K562 (cell line): ENCODE results near the gene STK32C. TPM values are rescaled to one million over a fixed set of nuclear protein-coding genes. Genes with fewer than 3 reads are reported as not detected.

Experiments used
- CBX8 ChIP-seq: fragments of 200-600 bp; sonication (generic); IDR thresholded peaks from 2 replicates; pipeline ENCODE4 v1.6.1; 2012; ENCODE audit warnings: borderline replicate concordance, mixed run types, low read depth, mild to moderate bottlenecking, moderate library complexity, mixed read lengths, low read length, control low read depth, inconsistent platforms; ENCODE audit not compliant: poor library complexity, severe bottlenecking; ENCODE audit errors: extremely low read depth
- CEBPZ ChIP-seq: fragments of 150-350 bp; IDR thresholded peaks from 2 replicates; pipeline ENCODE4 v1.6.1; 2014; ENCODE audit warnings: low read depth, mild to moderate bottlenecking, low read length, borderline replicate concordance
- ERF ChIP-seq: fragments of 450-650 bp; formaldehyde crosslinking; IDR thresholded peaks from 2 replicates; pipeline ENCODE4 v1.4.0; 2020; ENCODE audit warnings: mild to moderate bottlenecking, mixed read lengths
- FOXO4 ChIP-seq: fragments of 450-650 bp; formaldehyde crosslinking; IDR thresholded peaks from 2 replicates; pipeline ENCODE4 v1.4.0; 2020; ENCODE audit warnings: mild to moderate bottlenecking, moderate library complexity
- GTF3C2 ChIP-seq: IDR thresholded peaks from 3 replicates; pipeline ENCODE4 v1.6.1; 2011; ENCODE audit warnings: borderline replicate concordance, mild to moderate bottlenecking, moderate library complexity; ENCODE audit not compliant: insufficient read length; ENCODE audit errors: extremely low read depth
- SMARCA4 ChIP-seq: fragments of 450-650 bp; IDR thresholded peaks from 2 replicates; pipeline ENCODE4 v1.6.1; 2016
- THRA ChIP-seq: fragments of 450-650 bp; IDR thresholded peaks from 2 replicates; pipeline ENCODE4 v1.6.1; 2017; ENCODE audit warnings: mild to moderate bottlenecking, moderate library complexity
- polyA plus RNA-seq, 8 experiments: library from polyadenylated mRNA; depleted of rRNA in 4 of 8; stranded (reverse) in 5 of 8; unstranded in 3 of 8; fragments of >200 nt; fragmentation: Nextera tagmentation in 2 of 8; fragmentation: Illumina TruSeq in 1 of 8; extraction: Ambion mirVana in 2 of 8; extraction: Trizol in 1 of 8; gene quantifications; 2 replicates each; pipeline versions ENCODE4 v1.2.1 to v1.2.3, GENCODE V29; 2011 to 2014; ENCODE audit warnings: inconsistent platforms in 1 of 8, missing spikeins in 1 of 8
- total RNA-seq, 7 experiments: library from RNA; depleted of rRNA in 6 of 7; stranded (reverse); fragments of >200 nt in 6 of 7; fragmentation: Illumina TruSeq in 2 of 7; extraction: Trizol in 2 of 7; gene quantifications; 2 replicates each; pipeline versions ENCODE4 v1.2.1 to v1.2.3, GENCODE V29; 2011 to 2021; ENCODE audit warnings: low replicate concordance in 1 of 7
- TF ChIP-seq, protein P1 (sequence below), 2 experiments: fragments of 450-650 bp in 1 of 2; IDR thresholded peaks; 2 replicates each; pipeline ENCODE4 v1.6.1; 2011 to 2017; ENCODE audit warnings: low read depth in 2 of 2, antibody characterized with exemption in 1 of 2, borderline replicate concordance in 1 of 2, low read length in 1 of 2, mild to moderate bottlenecking in 1 of 2, mixed read lengths in 1 of 2; ENCODE audit not compliant: control insufficient read depth in 1 of 2
- TF ChIP-seq, protein P2 (sequence below): fragments of 450-650 bp; IDR thresholded peaks from 2 replicates; pipeline ENCODE4 v1.6.1; 2016; ENCODE audit warnings: antibody characterized with exemption

Gene STK32C
- total and polyA plus RNA-seq, 9 of the 15 experiments (the other 6 are each of a cell fraction or from before 2014, with no cell fraction given): 1.5 to 20.9 (median 6.5) TPM

DNA sequence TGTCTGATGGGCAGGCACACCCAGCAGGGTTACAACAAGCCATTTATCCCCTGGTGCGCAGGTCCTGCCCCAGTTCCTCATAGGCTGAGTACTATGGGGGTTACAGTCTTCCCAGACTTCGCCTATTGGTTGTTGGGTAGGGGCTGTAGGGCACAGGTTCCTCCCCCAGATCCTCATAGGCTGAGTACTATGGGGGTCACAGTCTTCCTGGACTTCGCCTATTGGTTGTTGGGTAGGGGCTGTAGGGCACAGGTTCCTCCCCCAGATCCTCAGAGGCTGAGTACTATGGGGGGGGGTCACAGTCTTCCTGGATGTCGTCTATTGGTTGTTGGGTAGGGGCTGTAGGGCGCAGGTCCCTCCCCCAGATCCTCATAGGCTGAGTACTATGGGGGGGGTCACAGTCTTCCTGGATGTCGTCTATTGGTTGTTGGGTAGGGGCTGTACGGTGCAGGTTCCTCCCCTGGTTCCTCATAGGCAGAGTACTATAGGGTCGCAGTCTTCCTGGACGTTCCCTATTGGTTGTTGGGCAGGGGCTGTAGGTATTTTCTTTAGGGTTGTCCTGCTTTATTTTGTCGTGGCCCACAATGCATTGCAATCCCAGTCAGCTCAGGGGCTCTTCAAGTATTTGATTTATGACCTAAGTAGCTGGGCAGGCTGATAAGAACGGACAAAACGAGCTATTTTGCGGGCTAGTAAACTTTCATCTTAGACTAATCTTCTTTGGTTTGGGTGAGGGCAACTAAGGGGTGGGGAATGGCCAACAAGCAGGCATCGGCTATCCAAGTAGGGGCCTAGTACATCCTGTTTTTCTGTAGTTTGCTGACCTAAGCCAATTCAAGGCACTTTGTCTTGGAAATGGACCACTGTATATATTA is 27.7 kb upstream of the STK32C start (continued):
- TF ChIP-seq, protein P1, sequence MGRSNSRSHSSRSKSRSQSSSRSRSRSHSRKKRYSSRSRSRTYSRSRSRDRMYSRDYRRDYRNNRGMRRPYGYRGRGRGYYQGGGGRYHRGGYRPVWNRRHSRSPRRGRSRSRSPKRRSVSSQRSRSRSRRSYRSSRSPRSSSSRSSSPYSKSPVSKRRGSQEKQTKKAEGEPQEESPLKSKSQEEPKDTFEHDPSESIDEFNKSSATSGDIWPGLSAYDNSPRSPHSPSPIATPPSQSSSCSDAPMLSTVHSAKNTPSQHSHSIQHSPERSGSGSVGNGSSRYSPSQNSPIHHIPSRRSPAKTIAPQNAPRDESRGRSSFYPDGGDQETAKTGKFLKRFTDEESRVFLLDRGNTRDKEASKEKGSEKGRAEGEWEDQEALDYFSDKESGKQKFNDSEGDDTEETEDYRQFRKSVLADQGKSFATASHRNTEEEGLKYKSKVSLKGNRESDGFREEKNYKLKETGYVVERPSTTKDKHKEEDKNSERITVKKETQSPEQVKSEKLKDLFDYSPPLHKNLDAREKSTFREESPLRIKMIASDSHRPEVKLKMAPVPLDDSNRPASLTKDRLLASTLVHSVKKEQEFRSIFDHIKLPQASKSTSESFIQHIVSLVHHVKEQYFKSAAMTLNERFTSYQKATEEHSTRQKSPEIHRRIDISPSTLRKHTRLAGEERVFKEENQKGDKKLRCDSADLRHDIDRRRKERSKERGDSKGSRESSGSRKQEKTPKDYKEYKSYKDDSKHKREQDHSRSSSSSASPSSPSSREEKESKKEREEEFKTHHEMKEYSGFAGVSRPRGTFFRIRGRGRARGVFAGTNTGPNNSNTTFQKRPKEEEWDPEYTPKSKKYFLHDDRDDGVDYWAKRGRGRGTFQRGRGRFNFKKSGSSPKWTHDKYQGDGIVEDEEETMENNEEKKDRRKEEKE (IDR thresholded peaks at IDR 0.05; ENCODE audit: borderline replicate concordance in 1 of 2, control insufficient read depth in 1 of 2, low read depth in 2 of 2, low read length in 1 of 2): no peak
- TF ChIP-seq CEBPZ (no peak), CBX8 (no peak), FOXO4 (CRISPR knock-in tag) (no peak), GTF3C2 (no peak), THRA (no peak), ERF (CRISPR knock-in tag) (no peak), SMARCA4 (peak; percentile 56)
- TF ChIP-seq, protein P2, sequence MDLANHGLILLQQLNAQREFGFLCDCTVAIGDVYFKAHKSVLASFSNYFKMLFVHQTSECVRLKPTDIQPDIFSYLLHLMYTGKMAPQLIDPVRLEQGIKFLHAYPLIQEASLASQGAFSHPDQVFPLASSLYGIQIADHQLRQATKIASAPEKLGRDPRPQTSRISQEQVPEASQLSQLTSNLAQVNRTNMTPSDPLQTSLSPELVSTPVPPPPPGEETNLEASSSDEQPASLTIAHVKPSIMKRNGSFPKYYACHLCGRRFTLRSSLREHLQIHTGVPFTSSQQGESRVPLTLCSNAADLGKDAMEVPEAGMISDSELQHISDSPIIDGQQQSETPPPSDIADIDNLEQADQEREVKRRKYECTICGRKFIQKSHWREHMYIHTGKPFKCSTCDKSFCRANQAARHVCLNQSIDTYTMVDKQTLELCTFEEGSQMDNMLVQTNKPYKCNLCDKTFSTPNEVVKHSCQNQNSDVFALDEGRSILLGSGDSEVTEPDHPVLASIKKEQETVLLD: no peak
